DMS79 treated with DMSO at 0.1 percent for 48 hours (cell line): Measurements from ENCODE around the gene YRDC.

Source experiments
- DNase-seq: peaks from one replicate; lab custom pipeline; 2025; lab: John Stamatoyannopoulos, UW

The YRDC gene, protein sequence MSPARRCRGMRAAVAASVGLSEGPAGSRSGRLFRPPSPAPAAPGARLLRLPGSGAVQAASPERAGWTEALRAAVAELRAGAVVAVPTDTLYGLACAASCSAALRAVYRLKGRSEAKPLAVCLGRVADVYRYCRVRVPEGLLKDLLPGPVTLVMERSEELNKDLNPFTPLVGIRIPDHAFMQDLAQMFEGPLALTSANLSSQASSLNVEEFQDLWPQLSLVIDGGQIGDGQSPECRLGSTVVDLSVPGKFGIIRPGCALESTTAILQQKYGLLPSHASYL

GRCh38 chr1:37807555-37808368 is at the start of gene YRDC, which contains the start of gene C1orf122:
Gene YRDC (minus strand): TSS chr1:37808208. CDS start chr1:37808180, 28 bp downstream.
Gene C1orf122 (plus strand): TSS chr1:37807790. CDS start chr1:37808405, 615 bp downstream.
- peak; percentile 85 for DNase-seq

- DNase-seq = no peak
These were observed 46.4 kb upstream of the YRDC start for GRCh38 chr1:37854406-37854805.

- DNase-seq = no peak
These were observed 45.1 kb upstream of the YRDC start for GRCh38 chr1:37853157-37853556.

DNA sequence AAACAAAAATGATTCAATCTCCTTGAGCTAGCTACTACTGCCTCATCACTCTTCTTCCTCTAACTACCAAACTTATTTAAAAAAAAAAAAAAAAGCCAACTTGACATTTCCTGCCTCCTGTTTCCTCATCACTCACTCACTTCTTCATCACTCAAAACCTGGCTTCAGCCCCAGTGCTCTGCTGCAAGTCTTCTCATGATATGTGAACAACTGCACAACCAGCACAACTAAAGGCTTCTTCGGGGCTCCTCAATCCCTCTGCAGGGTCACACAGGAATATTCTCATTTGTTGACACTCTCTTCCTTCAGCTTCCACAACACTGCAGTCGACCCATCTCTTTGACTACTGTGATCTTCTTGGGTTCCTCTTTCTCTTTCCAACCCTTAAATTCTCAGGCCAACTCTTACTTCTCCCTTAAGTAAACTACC is 43.8 kb upstream of the YRDC start:
- DNase-seq = no peak

GRCh38 chr1:37851262-37851661 is 43.3 kb upstream of the YRDC start:
- no peak for DNase-seq

DNA sequence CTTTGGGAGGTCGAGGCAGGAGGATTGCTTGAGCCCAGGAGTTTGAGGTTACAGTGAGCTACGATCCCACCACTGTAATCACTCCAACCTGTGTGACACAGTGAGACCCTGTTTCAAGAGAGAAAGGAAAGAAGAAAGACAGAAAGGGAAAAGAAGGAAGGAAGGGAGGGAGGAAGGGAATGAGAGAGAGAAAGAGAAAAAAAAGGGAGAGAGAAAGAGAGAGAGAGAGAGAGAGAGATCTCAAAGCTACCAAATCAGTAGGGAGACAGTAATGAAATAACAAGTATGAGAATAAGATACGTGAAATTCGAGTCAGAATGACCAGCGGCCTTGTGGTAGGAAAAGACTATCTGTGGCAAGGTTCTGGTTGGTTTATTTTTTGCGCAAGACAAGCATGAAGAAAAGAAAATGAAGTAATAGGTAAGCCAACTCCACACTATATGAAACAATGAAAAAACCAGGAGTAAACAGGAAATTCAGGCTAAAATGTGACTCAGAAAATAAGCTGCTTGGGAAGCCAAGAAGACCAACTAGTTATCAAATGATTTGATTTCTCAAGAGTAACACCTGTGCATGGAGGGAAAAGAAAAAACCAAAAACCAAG is 42.4 kb upstream of the YRDC start:
- DNase-seq = no peak

GRCh38 chr1:37849480-37849879 is 41.5 kb upstream of the YRDC start:
- no peak for DNase-seq

DNA sequence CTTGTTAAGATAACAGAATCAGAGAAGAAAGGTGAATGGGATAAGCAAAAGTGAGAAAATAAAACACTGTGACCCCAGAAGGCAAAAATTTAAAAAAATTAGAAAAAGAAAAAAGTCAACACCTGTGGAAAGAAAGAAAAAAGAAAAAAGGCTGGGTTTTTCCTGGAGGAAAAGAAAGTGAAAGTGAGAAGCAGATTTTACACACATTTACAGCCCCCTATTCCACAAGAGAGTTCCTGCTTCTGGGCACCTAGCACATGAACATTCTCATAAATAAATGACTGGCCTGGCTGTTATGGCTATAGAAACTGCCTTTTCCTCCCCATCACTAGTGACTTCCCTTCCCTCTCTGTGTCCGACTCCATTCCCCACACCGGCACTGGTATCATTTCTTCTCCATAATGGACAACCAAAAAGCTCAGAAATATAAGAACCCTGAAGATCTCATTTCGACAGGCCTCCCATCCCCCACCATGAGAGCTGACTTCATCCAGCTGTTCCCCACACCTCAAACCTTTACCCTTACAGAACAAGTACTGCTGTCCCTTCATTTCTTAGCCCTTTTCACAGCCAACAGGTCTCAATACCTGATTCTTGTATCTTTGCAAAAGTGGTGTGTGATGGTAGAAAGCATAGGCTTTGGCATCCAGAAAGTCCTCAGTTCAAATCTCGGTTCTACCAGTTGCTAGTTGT is 38.8 kb upstream of the YRDC start:
- DNase-seq = no peak

GRCh38 chr1:37845786-37846185 is 37.8 kb upstream of the YRDC start:
- no peak for DNase-seq

DNA sequence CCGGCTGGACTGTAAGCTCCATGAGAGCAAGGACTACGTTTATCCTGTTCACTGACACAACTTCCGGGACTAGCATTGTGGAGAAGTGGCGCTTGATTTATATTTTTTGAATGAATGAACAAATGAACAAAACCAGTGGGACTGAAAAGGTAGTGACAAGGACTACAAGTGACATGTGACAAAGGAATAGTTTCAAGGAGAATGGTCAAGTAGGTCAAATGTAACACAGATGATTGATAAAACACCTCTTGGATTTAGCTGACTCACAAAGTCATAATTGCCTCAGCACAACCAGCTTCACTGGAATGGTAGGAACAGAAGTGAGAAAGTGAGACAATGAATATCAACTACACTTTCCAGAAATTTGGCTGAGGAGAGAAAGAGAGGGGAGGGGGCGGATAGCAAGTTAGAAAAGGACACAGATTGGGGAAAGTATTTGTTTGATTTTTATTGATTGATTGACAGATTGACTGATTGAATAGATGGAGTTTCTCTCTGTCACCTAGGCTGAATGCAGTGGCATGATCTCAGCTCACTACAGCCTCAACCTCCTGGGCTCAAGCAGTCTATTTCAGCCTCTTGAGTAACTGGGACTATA is 37.1 kb upstream of the YRDC start:
- DNase-seq = no peak

- no peak for DNase-seq
These were observed 36.5 kb upstream of the YRDC start for GRCh38 chr1:37844536-37844935.

DNA sequence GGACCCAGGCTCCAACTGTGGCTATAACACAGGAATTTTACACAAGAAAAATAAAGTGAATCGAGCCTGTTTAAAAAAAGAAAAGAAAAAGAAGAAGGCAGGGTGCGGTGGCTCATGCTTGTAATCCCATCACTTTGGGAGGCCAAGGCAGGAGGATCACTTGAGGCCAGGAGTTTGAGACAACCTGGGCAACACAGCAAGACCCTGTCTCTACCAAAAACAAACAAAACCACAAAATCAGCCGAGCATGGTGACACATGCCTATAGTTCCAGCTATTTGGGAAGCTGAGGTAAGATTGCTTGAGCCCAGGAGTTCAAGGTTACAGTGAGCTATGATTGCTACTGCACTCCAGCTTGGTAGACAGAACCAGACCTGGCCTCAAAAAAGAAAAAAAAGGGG is 33.6 kb upstream of the YRDC start:
- no peak for DNase-seq

DNA sequence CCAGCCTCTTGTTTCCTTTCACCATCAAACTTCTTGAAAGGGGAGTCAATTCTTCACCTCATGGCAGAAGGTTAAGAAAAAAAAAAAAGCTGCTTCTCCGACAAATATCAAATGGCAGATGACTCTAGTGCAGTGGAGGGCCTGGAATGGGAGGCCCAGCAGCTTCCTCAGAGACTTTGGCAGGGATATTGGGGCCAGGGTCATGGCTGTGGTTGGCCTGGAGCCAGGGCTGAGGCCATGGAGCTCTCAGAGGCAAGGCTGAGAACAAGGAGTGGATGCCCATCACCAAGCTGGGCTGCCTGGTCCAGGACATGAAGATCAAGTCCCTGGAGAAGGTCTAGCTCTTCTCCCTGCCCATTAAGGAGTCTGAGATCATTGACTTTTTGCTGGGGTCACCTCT is 32.7 kb upstream of the YRDC start:
- DNase-seq = no peak

GRCh38 chr1:37839676-37840075 is 31.7 kb upstream of the YRDC start:
- DNase-seq = no peak

DNA sequence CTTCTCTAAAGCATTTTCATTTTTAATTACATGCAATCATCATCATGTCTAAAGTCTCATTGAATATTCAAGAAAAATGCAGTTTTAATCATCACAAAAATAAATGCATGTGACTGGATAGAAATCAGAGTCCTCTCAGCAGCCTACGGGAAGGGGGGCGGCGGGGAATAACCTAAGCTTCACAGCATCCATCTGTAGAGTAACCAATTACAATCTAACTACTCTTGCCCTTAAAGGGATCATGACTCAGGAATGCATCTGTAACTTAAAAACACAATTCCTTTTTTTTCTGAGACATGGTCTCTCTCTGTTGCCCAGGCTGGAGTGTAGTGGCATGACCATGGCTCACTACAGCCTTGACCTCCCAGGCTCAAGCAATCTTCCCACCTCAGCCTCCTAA is 28.8 kb upstream of the YRDC start:
- DNase-seq = no peak

- no peak for DNase-seq
These were observed 23.8 kb upstream of the YRDC start for GRCh38 chr1:37831809-37832208.

DNA sequence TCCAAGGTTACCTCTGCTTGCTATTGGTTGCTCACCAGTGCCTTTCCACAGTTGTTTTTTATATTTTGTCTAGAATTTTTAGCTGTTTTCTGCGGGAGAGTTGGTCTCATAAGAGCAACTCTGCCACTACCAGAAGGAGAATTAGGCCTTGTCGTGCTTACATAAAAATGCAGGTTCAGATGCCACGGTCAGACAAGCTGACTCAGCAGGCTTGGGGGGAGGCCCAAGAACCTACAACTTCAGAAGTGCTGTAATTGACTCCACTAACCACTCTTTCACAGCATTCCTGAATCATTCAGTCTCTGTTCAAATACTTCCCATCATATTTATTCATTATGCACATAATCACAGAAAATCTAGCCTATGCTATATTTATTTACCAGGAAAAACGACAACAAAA is 23.1 kb upstream of the YRDC start:
- DNase-seq = no peak

DNA sequence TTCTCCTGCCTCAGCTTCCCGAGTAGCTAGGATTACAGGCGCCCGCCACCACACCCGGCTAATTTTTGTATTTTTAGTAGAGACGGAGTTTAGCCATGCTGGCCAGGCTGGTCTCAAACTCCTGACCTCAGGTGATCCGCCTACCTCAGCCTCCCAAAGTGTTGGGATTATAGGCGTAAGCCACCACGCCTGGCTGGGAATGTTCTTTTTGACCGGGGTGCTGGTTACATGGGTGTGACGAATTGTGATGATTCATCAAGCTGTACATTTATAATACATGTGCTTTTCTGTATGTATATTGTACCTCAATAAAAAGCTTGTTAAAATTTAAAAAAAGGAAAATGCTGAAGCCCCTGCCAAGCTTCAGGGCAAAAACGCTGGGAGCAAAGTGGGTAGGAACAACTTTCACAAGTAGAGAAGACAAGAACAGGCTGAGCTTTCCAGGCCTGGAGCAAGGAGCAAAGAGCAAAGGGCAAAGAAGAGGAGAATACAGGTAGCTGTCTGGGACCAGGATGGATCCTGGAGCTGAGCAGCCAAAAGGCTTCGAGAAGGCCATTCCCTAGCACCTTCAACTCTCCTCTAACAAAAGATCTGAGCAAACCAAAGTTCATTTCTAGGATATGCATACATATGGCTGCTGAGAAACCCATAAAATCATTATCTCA is 20.5 kb upstream of the YRDC start:
- no peak for DNase-seq

GRCh38 chr1:37825506-37825905 is 17.5 kb upstream of the YRDC start:
- DNase-seq = no peak

DNA sequence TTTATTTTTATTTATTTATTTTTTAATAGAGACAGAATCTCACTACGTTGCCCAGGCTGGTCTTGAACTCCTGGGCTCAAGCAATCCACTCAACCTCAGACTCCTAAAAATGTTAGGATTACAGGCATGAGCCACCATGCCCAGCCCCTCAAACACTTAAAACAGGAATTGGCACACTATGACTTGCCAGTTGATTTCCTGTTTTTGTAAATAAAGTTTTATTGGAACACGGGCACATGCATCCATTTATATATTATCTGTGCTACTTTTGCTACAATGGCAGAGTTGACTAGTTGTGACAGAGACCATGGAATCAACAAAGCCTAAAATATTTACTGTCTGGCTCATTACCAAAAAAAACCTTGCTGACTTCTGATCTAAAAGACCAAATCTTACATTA is 16.0 kb upstream of the YRDC start:
- no peak for DNase-seq
